ENCODE measurements around the gene LAMC3. TPM values are rescaled to one million over a fixed set of nuclear protein-coding genes. Genes with fewer than 3 reads are reported as not detected.
A peak's percentile ranks its signal among the peaks of the same experiment; 100 is the strongest.

LAMC3 gene
- total RNA-seq, 1 donor from 2014 or later: 0.22 TPM

DNA sequence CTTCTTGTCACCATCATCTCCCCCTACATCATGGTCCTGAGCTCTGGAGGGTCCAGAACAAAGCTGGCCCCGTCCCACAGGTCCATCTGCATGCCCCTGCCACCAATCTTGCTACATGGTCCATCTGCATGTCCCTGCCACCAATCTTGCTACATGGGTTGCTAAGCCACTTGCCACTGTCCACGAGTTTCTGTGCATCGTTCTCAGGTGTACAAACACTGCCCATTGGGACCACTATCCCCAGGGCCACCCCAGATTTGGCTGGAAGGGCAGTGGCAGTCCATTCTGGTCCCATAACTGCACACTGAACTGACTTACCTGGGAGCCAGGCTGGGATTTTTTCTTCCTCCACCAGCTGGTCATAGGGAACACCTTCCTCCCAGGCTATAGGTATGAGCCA, 8.0 kb upstream of the LAMC3 start:
- no peak for DNase-seq (ENCODE audit: missing footprints)

DNA sequence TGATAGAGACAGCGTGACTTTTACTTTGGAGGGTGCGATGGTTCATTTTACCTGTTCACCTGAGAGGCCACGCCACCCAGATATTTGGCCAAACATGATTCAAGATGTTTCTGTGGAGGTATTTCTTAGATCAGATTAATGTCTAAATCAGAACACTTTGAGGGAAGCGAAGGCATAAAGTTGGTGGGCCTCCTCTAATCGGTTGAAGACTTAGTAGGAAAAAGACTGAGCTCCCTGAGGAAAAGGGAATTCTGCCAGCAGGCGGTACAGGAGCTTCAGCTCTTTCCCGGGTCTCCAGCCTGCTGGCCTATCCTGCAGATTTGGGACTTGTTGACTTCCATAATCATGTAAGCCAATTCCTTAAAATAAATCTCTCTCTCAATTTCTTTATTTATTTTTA, 7.0 kb upstream of the LAMC3 start:
- ATAC-seq (no peak), DNase-seq (ENCODE audit: missing footprints) (no peak)
- intact Hi-C loops (cut with DNase I): no loop called here

More for the DNA sequence above, 8.0 kb upstream of the LAMC3 start:
- no peak for ATAC-seq
- intact Hi-C loops (cut with DNase I): no loop called here

DNA sequence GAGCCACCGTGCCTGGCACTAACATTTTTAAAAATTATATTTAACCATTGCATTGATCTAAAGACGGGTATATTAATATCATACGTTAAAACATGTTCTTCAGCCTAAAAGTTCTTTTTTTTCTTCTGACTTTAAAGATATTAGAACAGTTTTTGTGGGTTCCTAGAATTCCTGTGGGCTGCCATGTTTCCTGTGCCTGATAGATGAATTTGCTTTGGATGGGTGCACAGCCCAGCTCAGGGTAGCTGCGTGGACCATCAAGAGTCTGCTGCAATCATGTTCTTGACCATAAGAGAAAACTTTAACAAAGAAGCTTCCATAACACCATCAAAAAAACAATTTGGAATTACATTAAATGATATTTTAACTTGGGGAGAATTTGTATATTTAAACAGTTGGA, 2.4 kb upstream of the LAMC3 start:
- no peak for ATAC-seq
- intact Hi-C loops (cut with DNase I): loop anchor here (5.0 kb wide), 1 partner anchor 41 kb away; no protein-coding TSS in a partner anchor
- no peak for DNase-seq (ENCODE audit: missing footprints)

- ATAC-seq (no peak), DNase-seq (ENCODE audit: missing footprints) (no peak)
- intact Hi-C loops (cut with DNase I): loop anchor here (5.0 kb wide), 1 partner anchor 39 kb away; no protein-coding TSS in a partner anchor
Measured at GRCh38 chr9:131008086-131008485, 888 bp upstream of the LAMC3 start.

DNA sequence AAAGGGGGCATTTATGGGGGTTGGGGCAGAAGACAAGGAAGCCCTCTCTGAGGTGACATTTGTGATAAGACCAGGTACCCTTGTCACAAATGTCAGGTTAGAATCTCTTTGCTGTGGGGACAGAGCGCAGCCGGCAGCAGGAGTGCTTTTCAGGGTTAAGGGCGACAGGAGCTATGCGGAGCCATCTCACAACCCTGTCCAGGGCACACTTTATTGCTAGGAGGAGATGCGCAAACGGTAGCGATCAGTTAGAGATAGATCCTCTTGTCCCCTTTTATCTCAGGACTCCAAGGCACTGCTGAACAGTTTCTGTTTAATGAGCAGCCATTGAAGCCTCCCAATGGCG, 438 bp upstream of the LAMC3 start:
- DNase-seq (ENCODE audit: missing footprints): no peak
- ATAC-seq: no peak
- intact Hi-C loops (cut with DNase I): loop anchor here (5.0 kb wide), 1 partner anchor 39 kb away; no protein-coding TSS in a partner anchor

GRCh38 chr9:131010482-131011273, 1.7 kb downstream of the LAMC3 start:
- intact Hi-C loops (cut with DNase I): no loop called here
- ATAC-seq (no peak), DNase-seq (ENCODE audit: missing footprints) (no peak)

- intact Hi-C loops (cut with DNase I): no loop called here
- ATAC-seq (no peak), DNase-seq (ENCODE audit: missing footprints) (no peak)
Measured at GRCh38 chr9:131011274-131012022, 2.5 kb downstream of the LAMC3 start.

GRCh38 chr9:131012023-131012334, 3.0 kb downstream of the LAMC3 start:
- intact Hi-C loops (cut with DNase I): no loop called here
- ATAC-seq: no peak
- DNase-seq (ENCODE audit: missing footprints): no peak

- no peak for ATAC-seq
- intact Hi-C loops (cut with DNase I): no loop called here
Measured at GRCh38 chr9:131012396-131012917, 3.5 kb downstream of the LAMC3 start.

DNA sequence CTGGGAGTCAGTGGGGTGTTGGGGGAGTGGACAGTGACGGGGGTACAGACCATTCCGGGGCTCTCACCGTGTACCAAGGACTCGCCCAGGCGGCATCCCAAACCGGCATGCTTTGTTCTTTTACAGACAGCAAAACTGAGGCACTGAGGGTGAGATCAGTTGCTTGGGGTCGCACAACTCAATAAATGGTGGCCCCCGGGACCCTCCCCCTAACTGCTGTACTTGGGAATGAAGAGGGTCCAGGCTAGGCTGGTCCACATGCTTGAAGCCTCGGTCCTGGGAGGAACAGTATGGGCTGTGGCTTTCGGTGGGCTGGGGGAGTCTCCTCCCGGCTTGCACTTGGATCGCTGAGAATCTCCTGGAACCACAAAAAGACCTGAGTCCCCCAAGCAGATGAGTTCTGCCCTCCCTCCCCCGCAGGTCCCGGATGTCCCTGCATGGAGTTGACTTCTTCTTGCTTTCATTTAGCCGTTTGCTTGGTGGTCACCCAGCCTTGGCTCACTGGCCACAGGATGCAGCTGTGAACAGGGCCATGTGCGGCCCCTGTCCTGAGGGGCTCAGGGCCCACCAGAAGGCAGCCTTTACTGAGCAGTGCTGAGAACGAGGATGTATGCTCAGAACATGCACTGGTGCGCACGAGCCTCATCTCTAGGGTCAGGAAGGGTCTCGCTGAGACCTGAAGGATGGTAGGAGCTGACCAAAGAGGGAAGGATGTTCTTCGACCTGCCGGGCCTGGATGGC, 4.2 kb downstream of the LAMC3 start:
- intact Hi-C loops (cut with DNase I): no loop called here
- DNase-seq (ENCODE audit: missing footprints) (no peak), ATAC-seq (no peak)

More at GRCh38 chr9:131012396-131012917, 3.5 kb downstream of the LAMC3 start:
- no peak for DNase-seq (ENCODE audit: missing footprints)

GRCh38 chr9:131013771-131014676, 5.0 kb downstream of the LAMC3 start:
- ATAC-seq: peak; percentile 17

DNA sequence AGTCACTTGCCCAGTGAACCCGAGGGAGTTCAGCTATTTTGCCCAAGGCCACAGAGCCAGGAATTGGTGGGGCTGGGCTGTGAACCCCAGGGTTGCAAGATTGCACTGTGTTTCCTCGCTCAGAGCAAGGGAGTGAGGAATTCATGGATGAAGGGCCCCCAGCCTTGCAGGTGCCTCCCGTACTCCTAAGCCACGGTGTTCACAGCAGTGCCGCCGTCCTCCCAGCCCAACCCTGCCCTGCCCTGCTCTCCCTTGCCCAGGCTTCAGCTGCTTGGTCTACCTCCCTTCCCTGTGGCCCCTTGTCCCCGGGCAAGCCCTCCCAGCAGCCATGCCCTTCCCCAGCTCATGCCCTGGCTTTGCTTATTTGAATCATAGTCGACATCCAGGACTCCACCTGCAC, 6.1 kb downstream of the LAMC3 start:
- no peak for ATAC-seq
- intact Hi-C loops (cut with DNase I): no loop called here
- DNase-seq (ENCODE audit: missing footprints): no peak

More at GRCh38 chr9:131013771-131014676, 5.0 kb downstream of the LAMC3 start:
- DNase-seq (ENCODE audit: missing footprints): no peak
- intact Hi-C loops (cut with DNase I): no loop called here

DNA sequence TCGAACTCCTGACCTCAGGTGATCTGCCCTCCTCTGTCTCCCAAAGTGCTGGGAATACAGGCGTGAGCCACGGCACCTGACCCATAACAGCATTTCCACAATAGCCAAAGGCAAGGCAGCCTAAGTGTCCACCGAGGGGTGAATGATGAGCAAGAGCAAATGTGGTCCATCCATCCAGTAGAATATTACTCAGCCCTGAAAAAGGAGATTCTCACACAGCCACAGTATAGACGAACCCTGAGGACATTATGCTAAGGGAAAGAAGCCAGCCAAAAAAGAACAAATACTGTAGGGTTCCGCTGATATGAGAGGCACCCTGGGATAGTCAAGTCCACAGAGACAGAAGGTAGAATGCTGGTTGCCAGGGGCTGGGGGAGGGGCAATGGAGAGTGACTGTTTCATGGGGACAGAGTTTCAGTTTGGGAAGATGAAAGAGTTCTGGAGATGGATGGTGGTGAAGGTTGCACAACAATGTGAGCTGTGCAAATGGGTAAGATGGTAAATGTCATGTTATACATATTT, 7.0 kb downstream of the LAMC3 start:
- ATAC-seq (no peak), DNase-seq (ENCODE audit: missing footprints) (no peak)
- intact Hi-C loops (cut with DNase I): no loop called here

GRCh38 chr9:131017067-131017466, 8.1 kb downstream of the LAMC3 start:
- intact Hi-C loops (cut with DNase I): no loop called here
- no peak for ATAC-seq
- DNase-seq (ENCODE audit: missing footprints): no peak

DNA sequence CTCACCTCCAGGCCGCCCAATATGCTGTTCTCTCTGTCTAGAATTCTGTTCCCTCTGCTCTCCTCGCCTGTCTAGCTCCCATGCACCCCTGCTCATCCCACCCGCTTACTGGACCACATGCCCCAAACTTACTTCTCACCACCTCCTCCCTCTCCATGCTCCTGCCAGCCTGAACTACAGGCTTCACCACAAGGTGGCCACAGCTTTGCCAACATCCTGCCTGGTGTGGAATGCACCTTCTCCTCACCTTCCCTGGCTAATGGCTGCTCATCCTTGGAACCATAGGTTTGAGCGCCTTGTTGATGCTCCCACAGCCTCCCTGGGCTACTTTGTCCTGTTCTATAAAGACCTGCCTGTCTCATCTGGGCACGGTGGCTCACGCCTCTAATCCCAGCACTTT, 9.6 kb downstream of the LAMC3 start:
- intact Hi-C loops (cut with DNase I): no loop called here
- no peak for DNase-seq (ENCODE audit: missing footprints)
- no peak for ATAC-seq

DNA sequence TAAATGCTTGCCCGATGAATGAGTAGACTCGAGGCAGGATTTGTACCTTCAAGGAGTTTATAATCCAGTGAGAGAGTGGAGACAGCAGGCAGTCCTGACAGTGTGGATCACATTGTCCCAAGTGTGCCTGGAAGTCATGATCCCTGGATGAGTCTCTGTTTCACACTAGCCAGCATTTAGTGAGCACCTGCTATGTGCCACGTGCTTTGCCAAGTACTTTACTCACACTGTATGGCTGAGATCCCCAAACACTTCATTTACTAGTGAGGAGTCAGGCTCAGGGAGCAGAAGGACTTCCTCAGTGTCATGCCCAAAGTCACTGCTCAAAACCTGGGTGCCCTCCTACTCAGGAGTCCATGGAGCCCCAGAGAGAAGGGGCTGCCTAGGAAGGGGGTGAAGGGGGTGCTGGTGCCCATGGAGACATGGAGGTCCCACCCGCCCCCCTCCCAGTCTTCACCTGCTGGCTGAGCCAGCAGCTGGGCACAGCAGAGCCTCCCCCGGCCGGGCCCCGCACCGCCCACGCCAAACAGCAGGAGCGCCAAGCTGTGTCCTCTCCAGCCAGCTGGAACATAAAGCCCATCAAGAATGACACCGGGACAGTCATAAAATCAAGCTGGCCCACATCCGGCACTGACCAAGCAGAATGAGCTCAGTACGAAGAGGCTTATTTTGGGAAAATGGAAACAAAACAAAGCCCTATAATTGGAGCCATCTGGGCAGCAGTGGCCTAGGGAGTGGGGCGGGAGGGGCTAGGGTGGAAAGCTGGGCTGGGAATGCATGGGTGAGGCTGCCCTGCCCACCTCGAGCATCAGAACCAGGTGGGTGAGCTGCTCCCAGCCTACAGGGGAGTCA, 10.6 kb downstream of the LAMC3 start:
- ATAC-seq (peak; percentile 13), DNase-seq (ENCODE audit: missing footprints) (no peak)
- intact Hi-C loops (cut with DNase I): no loop called here

- ATAC-seq: no peak
- intact Hi-C loops (cut with DNase I): no loop called here
Measured at GRCh38 chr9:131020388-131020787, 11.4 kb downstream of the LAMC3 start.

More at GRCh38 chr9:131020388-131020787, 11.4 kb downstream of the LAMC3 start:
- DNase-seq (ENCODE audit: missing footprints): no peak

Measured in Right ventricle myocardium inferior (tissue), 1 donor.